ENCODE results near the gene NAB2.

GRCh38 chr12:57089271-57090245 lies 644 bp downstream of the NAB2 start:
- TF ChIP-seq CTCF (IDR thresholded peaks at IDR 0.05) (no peak), ZC3H11A (IDR thresholded peaks at IDR 0.05) (no peak), RCOR1 (IDR thresholded peaks at IDR 0.05; ENCODE audit: low read depth, low read length) (no peak)

Measured in A549 (cell line).